ENCODE results near the gene SESN3.
"Not testable (repeated sequence)": the region's sequence is repeated elsewhere in the genome, so short reads cannot be mapped to it uniquely, and the experiment has no call there.

Gene SESN3

GRCh38 chr11:95231127-95231880 lies at the start of gene SESN3:
SESN3 (minus strand) TSS chr11:95231202; CDS start chr11:95230860, 342 bp downstream.
- peak; percentile 95 to 98 for DNase-seq (ENCODE audit: extremely low read depth in 1 of 2, low read depth in 1 of 2)

- no peak for DNase-seq (ENCODE audit: extremely low read depth in 1 of 2, low read depth in 1 of 2)
Observed at GRCh38 chr11:95279921-95280868, 49.2 kb upstream of the SESN3 start.

- no peak for DNase-seq (ENCODE audit: extremely low read depth in 1 of 2, low read depth in 1 of 2)
Observed at GRCh38 chr11:95277868-95278267, 46.9 kb upstream of the SESN3 start.

- DNase-seq (ENCODE audit: extremely low read depth in 1 of 2, low read depth in 1 of 2): no peak
Observed at GRCh38 chr11:95276139-95276538, 45.1 kb upstream of the SESN3 start.

GRCh38 chr11:95273618-95274017 lies 42.6 kb upstream of the SESN3 start:
- not testable (repeated sequence) for DNase-seq (ENCODE audit: extremely low read depth in 1 of 2, low read depth in 1 of 2)

GRCh38 chr11:95269036-95269819 lies 38.2 kb upstream of the SESN3 start:
- DNase-seq (ENCODE audit: extremely low read depth in 1 of 2, low read depth in 1 of 2): no peak

- DNase-seq (ENCODE audit: extremely low read depth in 1 of 2, low read depth in 1 of 2): no peak
Observed at GRCh38 chr11:95268391-95268790, 37.4 kb upstream of the SESN3 start.

- no peak for DNase-seq (ENCODE audit: extremely low read depth in 1 of 2, low read depth in 1 of 2)
Observed at GRCh38 chr11:95267601-95268213, 36.7 kb upstream of the SESN3 start.

- DNase-seq (ENCODE audit: extremely low read depth in 1 of 2, low read depth in 1 of 2): no peak
Observed at GRCh38 chr11:95266751-95267374, 35.9 kb upstream of the SESN3 start.

- DNase-seq (ENCODE audit: extremely low read depth in 1 of 2, low read depth in 1 of 2): no peak
Observed at GRCh38 chr11:95264881-95265280, 33.9 kb upstream of the SESN3 start.

- DNase-seq (ENCODE audit: extremely low read depth in 1 of 2, low read depth in 1 of 2): no peak
Observed at GRCh38 chr11:95262994-95263765, 32.2 kb upstream of the SESN3 start.

- DNase-seq (ENCODE audit: extremely low read depth in 1 of 2, low read depth in 1 of 2): no peak
Observed at GRCh38 chr11:95257456-95257971, 26.5 kb upstream of the SESN3 start.

- no peak for DNase-seq (ENCODE audit: extremely low read depth in 1 of 2, low read depth in 1 of 2)
Observed at GRCh38 chr11:95256321-95256779, 25.3 kb upstream of the SESN3 start.

- no peak for DNase-seq (ENCODE audit: extremely low read depth in 1 of 2, low read depth in 1 of 2)
Observed at GRCh38 chr11:95255251-95256145, 24.5 kb upstream of the SESN3 start.

GRCh38 chr11:95254716-95255115 lies 23.7 kb upstream of the SESN3 start:
- no peak for DNase-seq (ENCODE audit: extremely low read depth in 1 of 2, low read depth in 1 of 2)

- DNase-seq (ENCODE audit: extremely low read depth in 1 of 2, low read depth in 1 of 2): peak; percentile 39 to 74
Observed at GRCh38 chr11:95254131-95254704, 23.2 kb upstream of the SESN3 start.

- DNase-seq (ENCODE audit: extremely low read depth in 1 of 2, low read depth in 1 of 2): no peak
Observed at GRCh38 chr11:95253141-95253540, 22.1 kb upstream of the SESN3 start.

GRCh38 chr11:95252586-95252985 lies 21.6 kb upstream of the SESN3 start:
- DNase-seq (ENCODE audit: extremely low read depth in 1 of 2, low read depth in 1 of 2): no peak

Measured in stimulated activated CD8-positive, alpha-beta memory T cell treated with anti-CD3 and anti-CD28 coated beads, Interleukin-7, amount 100 ng/mL, for 48 hours (primary cell).